Suprapubic skin (tissue), 4 donors: ENCODE measurements around the gene OVOL2. TPM values are rescaled to one million over a fixed set of nuclear protein-coding genes. Genes with fewer than 3 reads are reported as not detected.
"Not testable (repeated sequence)": the region's sequence is repeated elsewhere in the genome, so short reads cannot be mapped to it uniquely, and the experiment has no call there.

Source experiments
- DNase-seq, 2 donors: peaks; one replicate each; pipeline ENCODE4 v3.0.0-alpha.2; 2019; ENCODE audit warnings: low spot score in 2 of 2
- H3K27ac ChIP-seq: fragments of 200-600 bp; sonication (generic); one replicate; pipeline ENCODE4 v1.5.1; 2019
- H3K27me3 ChIP-seq: fragments of 200-600 bp; sonication (generic); one replicate; pipeline ENCODE4 v1.5.1; 2019
- H3K36me3 ChIP-seq: fragments of 200-600 bp; sonication (generic); one replicate; pipeline ENCODE4 v1.5.1; 2019
- H3K4me1 ChIP-seq: fragments of 200-600 bp; sonication (generic); one replicate; pipeline ENCODE4 v1.5.1; 2019
- H3K4me3 ChIP-seq: fragments of 200-600 bp; sonication (generic); one replicate; pipeline ENCODE4 v1.5.1; 2019; ENCODE audit warnings: mild to moderate bottlenecking
- H3K9me3 ChIP-seq: fragments of 200-600 bp; sonication (generic); one replicate; pipeline ENCODE4 v1.5.1; 2019
- EP300 ChIP-seq: sonication (generic); formaldehyde crosslinking; IDR thresholded peaks from one replicate; pipeline ENCODE4 v1.6.1; 2017; ENCODE audit warnings: antibody characterized with exemption
- POLR2A ChIP-seq, 2 donors: fragments of 450-650 bp; IDR thresholded peaks; one replicate each; pipeline ENCODE4 v1.6.1; 2017; ENCODE audit warnings: antibody characterized with exemption in 2 of 2, mild to moderate bottlenecking in 2 of 2, moderate library complexity in 2 of 2
- POLR2AphosphoS5 ChIP-seq, 3 donors: sonication (generic); formaldehyde crosslinking; IDR thresholded peaks; one replicate each; pipeline ENCODE4 v1.6.1; 2017; ENCODE audit warnings: antibody characterized with exemption in 3 of 3
- WGBS: methylation state at CpG from one replicate; pipeline ENCODE4 v1.1.5; 2018; 5-methylcytosine and 5-hydroxymethylcytosine counted together
- total RNA-seq, 4 donors: library from RNA; depleted of rRNA; stranded (reverse); fragments of >200 nt; gene quantifications; one replicate each; pipeline ENCODE4 v1.1.0, GENCODE V29; 2016
- TF ChIP-seq, protein P1 (sequence below), 2 donors: fragments of 200-600 bp in 1 of 2; fragments of 450-650 bp in 1 of 2; sonication (generic) in 1 of 2; IDR thresholded peaks; one replicate each; pipeline ENCODE4 v1.5.1; 2016 to 2019; ENCODE audit warnings: antibody characterized with exemption in 2 of 2, mild to moderate bottlenecking in 1 of 2, moderate library complexity in 1 of 2

OVOL2 gene
- total RNA-seq, 4 donors from 2014 or later, result 16.9 to 53.8 (median 24.8) TPM

DNA sequence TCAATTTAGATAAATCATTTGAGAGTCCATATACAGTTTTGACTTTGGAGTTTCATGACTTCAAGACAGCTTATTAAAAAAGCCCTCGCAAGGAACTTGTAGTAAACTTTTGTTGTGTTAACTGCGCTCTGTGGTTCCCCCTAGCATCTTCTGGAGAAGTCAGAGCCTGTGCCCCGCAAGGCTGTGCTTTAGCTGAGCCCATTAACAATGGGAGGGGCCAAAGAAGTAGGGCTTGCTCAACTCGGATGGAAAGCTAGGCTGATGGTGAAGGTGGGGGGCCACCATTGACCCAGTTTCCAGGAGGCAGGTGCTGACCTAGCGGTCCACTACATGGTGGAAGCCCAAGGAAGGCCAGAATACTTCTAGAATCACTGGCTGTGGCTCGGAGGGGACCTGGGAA is 29.3 kb upstream of the OVOL2 start:
- Histone ChIP-seq H3K4me1 (no peaks in the 10 kb centered on the region), H3K4me3 (no peak overlapping the region), H3K27me3 (no peaks in the 10 kb centered on the region), H3K27ac (no peak overlapping the region), H3K36me3 (no peaks in the 10 kb centered on the region), H3K9me3 (no peaks in the 10 kb centered on the region)
- 73% methylated on average over 6 of the region's 6 CpGs for WGBS
- DNase-seq, result no peak
- TF ChIP-seq POLR2A (IDR thresholded peaks at IDR 0.05), result no peak
- no peak for TF ChIP-seq POLR2AphosphoS5 (IDR thresholded peaks at IDR 0.05)
- TF ChIP-seq, protein P1, sequence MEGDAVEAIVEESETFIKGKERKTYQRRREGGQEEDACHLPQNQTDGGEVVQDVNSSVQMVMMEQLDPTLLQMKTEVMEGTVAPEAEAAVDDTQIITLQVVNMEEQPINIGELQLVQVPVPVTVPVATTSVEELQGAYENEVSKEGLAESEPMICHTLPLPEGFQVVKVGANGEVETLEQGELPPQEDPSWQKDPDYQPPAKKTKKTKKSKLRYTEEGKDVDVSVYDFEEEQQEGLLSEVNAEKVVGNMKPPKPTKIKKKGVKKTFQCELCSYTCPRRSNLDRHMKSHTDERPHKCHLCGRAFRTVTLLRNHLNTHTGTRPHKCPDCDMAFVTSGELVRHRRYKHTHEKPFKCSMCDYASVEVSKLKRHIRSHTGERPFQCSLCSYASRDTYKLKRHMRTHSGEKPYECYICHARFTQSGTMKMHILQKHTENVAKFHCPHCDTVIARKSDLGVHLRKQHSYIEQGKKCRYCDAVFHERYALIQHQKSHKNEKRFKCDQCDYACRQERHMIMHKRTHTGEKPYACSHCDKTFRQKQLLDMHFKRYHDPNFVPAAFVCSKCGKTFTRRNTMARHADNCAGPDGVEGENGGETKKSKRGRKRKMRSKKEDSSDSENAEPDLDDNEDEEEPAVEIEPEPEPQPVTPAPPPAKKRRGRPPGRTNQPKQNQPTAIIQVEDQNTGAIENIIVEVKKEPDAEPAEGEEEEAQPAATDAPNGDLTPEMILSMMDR (IDR thresholded peaks at IDR 0.05), result no peak
- TF ChIP-seq EP300, result no peak

- not testable (repeated sequence) for H3K36me3 ChIP-seq, DNase-seq, H3K4me3 ChIP-seq, H3K4me1 ChIP-seq, H3K9me3 ChIP-seq, H3K27ac ChIP-seq, H3K27me3 ChIP-seq
- WGBS, result 91% methylated on average over 9 of the region's 9 CpGs
Observed at GRCh38 chr20:18080836-18081235, 23.1 kb upstream of the OVOL2 start.

DNA sequence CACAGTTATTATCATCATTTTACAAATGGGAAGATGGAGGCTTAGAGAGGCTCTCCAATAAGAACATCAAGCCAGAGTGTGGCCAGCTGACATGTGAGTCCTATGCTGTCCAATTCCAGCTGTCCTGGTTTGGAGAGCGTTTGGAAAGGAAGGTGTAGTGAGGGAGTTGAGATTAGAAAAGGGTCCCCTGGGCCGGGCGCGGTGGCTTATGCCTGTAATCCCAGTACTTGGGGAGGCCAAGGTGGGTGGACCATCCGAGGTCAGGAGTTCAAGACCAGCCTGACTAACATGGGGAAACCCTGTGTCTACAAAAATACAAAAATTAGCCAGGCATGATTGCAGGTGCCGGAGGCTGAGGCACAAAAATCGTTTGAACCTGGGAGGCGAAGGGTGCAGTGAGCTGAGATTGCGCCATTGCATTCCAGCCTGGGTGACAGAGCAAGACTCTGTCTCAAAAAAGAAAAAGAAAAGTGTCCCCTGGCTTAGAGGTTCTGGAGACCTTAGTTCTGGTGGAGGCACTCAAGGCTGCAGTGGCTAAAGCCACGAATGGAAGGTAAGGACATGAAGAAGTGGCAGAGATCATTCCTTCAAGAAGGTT is 22.1 kb upstream of the OVOL2 start:
- no peaks in the 10 kb centered on the region for H3K27me3 ChIP-seq
- no peak for DNase-seq

GRCh38 chr20:18077157-18077556 is 19.4 kb upstream of the OVOL2 start:
- no peaks in the 10 kb centered on the region for H3K9me3 ChIP-seq
- H3K27me3 ChIP-seq, result peaks cover 6% of the 10 kb centered on the region
- H3K4me1 ChIP-seq, result no peaks in the 10 kb centered on the region
- H3K4me3 ChIP-seq, result no peak overlapping the region
- H3K27ac ChIP-seq, result no peak overlapping the region
- H3K36me3 ChIP-seq, result no peaks in the 10 kb centered on the region
- DNase-seq, result no peak
- no peak for TF ChIP-seq POLR2AphosphoS5 (IDR thresholded peaks at IDR 0.05)
- TF ChIP-seq, protein P1 (IDR thresholded peaks at IDR 0.05), result no peak
- TF ChIP-seq EP300, result no peak
- TF ChIP-seq POLR2A (IDR thresholded peaks at IDR 0.05), result no peak
- 83% methylated on average over 4 of the region's 4 CpGs for WGBS

More for the DNA sequence above, 22.1 kb upstream of the OVOL2 start:
- H3K36me3 ChIP-seq, result no peaks in the 10 kb centered on the region
- no peak overlapping the region for H3K4me3 ChIP-seq
- H3K4me1 ChIP-seq, result no peaks in the 10 kb centered on the region
- no peak overlapping the region for H3K27ac ChIP-seq
- TF ChIP-seq EP300 (no peak), POLR2AphosphoS5 (IDR thresholded peaks at IDR 0.05) (no peak), POLR2A (IDR thresholded peaks at IDR 0.05) (no peak)
- TF ChIP-seq, protein P1 (IDR thresholded peaks at IDR 0.05), result no peak
- no peaks in the 10 kb centered on the region for H3K9me3 ChIP-seq
- 89% methylated on average over 10 of the region's 10 CpGs for WGBS

DNA sequence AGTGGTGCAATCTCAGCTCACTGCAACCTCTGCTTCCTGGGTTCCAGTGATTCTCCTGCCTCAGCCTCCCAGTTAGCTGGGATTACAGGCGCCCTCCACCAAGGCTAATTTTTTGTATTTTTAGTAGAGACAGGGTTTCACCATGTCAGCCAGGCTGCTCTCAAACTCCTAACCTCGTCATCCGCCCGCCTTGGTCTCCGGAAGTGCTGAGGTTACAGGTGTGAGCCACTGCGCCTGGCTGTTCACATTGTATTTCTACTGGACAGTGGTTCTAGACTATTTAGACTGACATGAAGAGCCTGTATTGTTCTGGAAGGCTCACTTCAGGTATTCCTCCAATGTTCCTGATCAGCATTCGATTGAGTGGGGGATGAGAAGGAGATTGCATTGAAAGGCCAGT is 14.8 kb upstream of the OVOL2 start:
- H3K4me1 ChIP-seq, result no peaks in the 10 kb centered on the region
- WGBS, result 80% methylated on average over 7 of the region's 7 CpGs
- no peak for DNase-seq
- H3K9me3 ChIP-seq, result no peaks in the 10 kb centered on the region
- TF ChIP-seq EP300, result no peak
- TF ChIP-seq, protein P1 (IDR thresholded peaks at IDR 0.05), result no peak
- no peak for TF ChIP-seq POLR2A (IDR thresholded peaks at IDR 0.05)
- TF ChIP-seq POLR2AphosphoS5 (IDR thresholded peaks at IDR 0.05), result no peak
- H3K27ac ChIP-seq, result no peak overlapping the region
- H3K4me3 ChIP-seq, result no peak overlapping the region
- no peaks in the 10 kb centered on the region for H3K36me3 ChIP-seq
- peaks cover 10% of the 10 kb centered on the region for H3K27me3 ChIP-seq
